WTC11 (cell line): Measurements from ENCODE around the gene GABPB1. TPM values are rescaled to one million over a fixed set of nuclear protein-coding genes. Genes with fewer than 3 reads are reported as not detected.

Source experiments
- ATAC-seq: fragments of 200-7000 bp; cut with Tn5 transposase; 2 replicates; pipeline ENCODE4 v1.10.0; 2021; ENCODE audit warnings: mild to moderate bottlenecking, moderate library complexity
- CTCF ChIA-PET: fragments of 300-600 bp; sonication (Branson Sonifier 250); formaldehyde crosslinking; loops from one replicate; lab custom pipeline; 2021; ENCODE audit warnings: antibody characterized with exemption; lab: Charles Lee
- POLR2A ChIA-PET: fragments of 350-600 bp; sonication (Branson Sonifier 250); formaldehyde crosslinking; loops from one replicate; lab custom pipeline; 2021; ENCODE audit warnings: antibody characterized with exemption; lab: Charles Lee
- DNase-seq: peaks from one replicate; pipeline ENCODE4 v3.0.0; 2021; ENCODE audit warnings: low spot score
- H3K27ac Mint-ChIP-seq: 2 replicates; pipeline ENCODE4 v1.8.0; 2021; ENCODE audit warnings: mixed read lengths
- H3K27me3 Mint-ChIP-seq: 2 replicates; pipeline ENCODE4 v1.8.0; 2021; ENCODE audit warnings: low read depth, mild to moderate bottlenecking, moderate library complexity, mixed read lengths
- H3K36me3 Mint-ChIP-seq: 2 replicates; pipeline ENCODE4 v1.8.0; 2021; ENCODE audit warnings: mixed read lengths
- H3K4me1 Mint-ChIP-seq: 2 replicates; pipeline ENCODE4 v1.8.0; 2022; ENCODE audit warnings: mixed read lengths
- H3K4me3 Mint-ChIP-seq: 2 replicates; pipeline ENCODE4 v1.8.0; 2021; ENCODE audit warnings: mild to moderate bottlenecking, moderate library complexity, mixed read lengths
- H3K9me3 Mint-ChIP-seq: 2 replicates; pipeline ENCODE4 v1.8.0; 2021; ENCODE audit warnings: mixed read lengths
- CBFB ChIP-seq: sonication (generic); formaldehyde crosslinking; IDR thresholded peaks from 2 replicates; pipeline ENCODE4 v1.8.1; 2022; ENCODE audit warnings: mild to moderate bottlenecking, low read depth, missing genetic modification reagents
- ETV6 ChIP-seq: sonication (generic); formaldehyde crosslinking; IDR thresholded peaks from 2 replicates; pipeline ENCODE4 v1.8.1; 2022; ENCODE audit warnings: mild to moderate bottlenecking, missing genetic modification reagents
- NFATC4 ChIP-seq: fragments of 250-450 bp; sonication (Bioruptor Pico); IDR thresholded peaks from 2 replicates; pipeline ENCODE4 v1.9.0; 2021; ENCODE audit warnings: mild to moderate bottlenecking
- NFYB ChIP-seq: sonication (generic); formaldehyde crosslinking; conservative IDR thresholded peaks from 2 replicates; pipeline ENCODE4 v1.8.0; 2022; ENCODE audit warnings: low read depth, missing genetic modification reagents
- TEAD4 ChIP-seq: sonication (generic); formaldehyde crosslinking; IDR thresholded peaks from 2 replicates; pipeline ENCODE4 v1.8.0; 2022; ENCODE audit warnings: mild to moderate bottlenecking, missing genetic modification reagents
- ZBTB21 ChIP-seq: sonication (generic); formaldehyde crosslinking; IDR thresholded peaks from 2 replicates; pipeline ENCODE4 v1.8.1; 2023; ENCODE audit warnings: mild to moderate bottlenecking, missing genetic modification reagents, borderline replicate concordance
- ZNF396 ChIP-seq: fragments of 250-450 bp; sonication (Bioruptor Pico); IDR thresholded peaks from 2 replicates; pipeline ENCODE4 v1.8.0; 2021; ENCODE audit warnings: mild to moderate bottlenecking, moderate library complexity, borderline replicate concordance
- total RNA-seq: library from RNA; stranded (reverse); gene quantifications from 3 replicates; pipeline ENCODE4 v1.2.3, GENCODE V29; 2021
- TF ChIP-seq, protein P1 (sequence below): sonication (generic); formaldehyde crosslinking; IDR thresholded peaks from 2 replicates; pipeline ENCODE4 v1.8.0; 2023; ENCODE audit warnings: missing genetic modification reagents
- TF ChIP-seq, protein P2 (sequence below): fragments of 200-600 bp; IDR thresholded peaks from 2 replicates; pipeline ENCODE4 v1.8.0; 2022; ENCODE audit warnings: antibody characterized with exemption
- TF ChIP-seq, protein P3 (sequence below): sonication (generic); formaldehyde crosslinking; IDR thresholded peaks from 2 replicates; pipeline ENCODE4 v1.8.0; 2022; ENCODE audit warnings: mild to moderate bottlenecking, missing genetic modification reagents
- TF ChIP-seq, protein P4 (sequence below): sonication (generic); formaldehyde crosslinking; IDR thresholded peaks from 2 replicates; pipeline ENCODE4 v1.8.1; 2023; ENCODE audit warnings: mild to moderate bottlenecking, missing genetic modification reagents
- TF ChIP-seq, protein P5 (sequence below): sonication (generic); formaldehyde crosslinking; IDR thresholded peaks from 2 replicates; pipeline ENCODE4 v1.8.0; 2022; ENCODE audit warnings: mild to moderate bottlenecking, missing genetic modification reagents

Gene GABPB1
- total RNA-seq, 1 experiment from 2014 or later, result 28.9 TPM

DNA sequence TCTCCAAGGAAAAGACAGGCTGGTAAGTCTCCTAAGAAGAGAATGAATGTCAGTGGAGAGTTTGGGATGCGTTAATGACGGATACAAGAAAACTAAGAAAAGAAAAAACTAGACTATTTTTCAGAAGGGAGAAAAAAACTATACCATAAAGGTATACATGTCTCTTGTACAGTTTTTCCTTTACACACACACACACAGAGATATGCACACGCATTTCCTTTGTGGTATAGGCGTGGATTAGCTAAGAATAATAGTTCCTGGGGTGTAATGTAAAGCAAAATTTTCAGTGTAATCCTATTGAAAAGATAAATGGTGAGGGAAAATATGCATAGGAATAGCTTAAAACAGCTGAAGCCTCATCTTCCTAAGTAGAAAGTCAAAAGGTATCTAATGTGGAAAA, 36.3 kb downstream of the GABPB1 start:
- H3K9me3 Mint-ChIP-seq, result no peaks in the 10 kb centered on the region
- CTCF ChIA-PET, result interaction anchor here (0.6 kb wide), 1 partner anchor 199 kb away, joined by 4 read pairs; no protein-coding TSS in a partner anchor
- no peak overlapping the region for H3K4me3 Mint-ChIP-seq
- ATAC-seq, result no peak
- H3K36me3 Mint-ChIP-seq, result no peaks in the 10 kb centered on the region
- TF ChIP-seq, protein P1, sequence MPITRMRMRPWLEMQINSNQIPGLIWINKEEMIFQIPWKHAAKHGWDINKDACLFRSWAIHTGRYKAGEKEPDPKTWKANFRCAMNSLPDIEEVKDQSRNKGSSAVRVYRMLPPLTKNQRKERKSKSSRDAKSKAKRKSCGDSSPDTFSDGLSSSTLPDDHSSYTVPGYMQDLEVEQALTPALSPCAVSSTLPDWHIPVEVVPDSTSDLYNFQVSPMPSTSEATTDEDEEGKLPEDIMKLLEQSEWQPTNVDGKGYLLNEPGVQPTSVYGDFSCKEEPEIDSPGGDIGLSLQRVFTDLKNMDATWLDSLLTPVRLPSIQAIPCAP, result no peak
- TF ChIP-seq TEAD4 (CRISPR knock-in tag) (no peak), NFATC4 (no peak), ETV6 (CRISPR knock-in tag) (no peak)
- TF ChIP-seq, all 79 proteins: peak for 0
- peak overlapping the region; percentile 18; the same call in 1 of the 2 replicates for H3K27ac Mint-ChIP-seq
- H3K27me3 Mint-ChIP-seq, result no peaks in the 10 kb centered on the region
- no peaks in the 10 kb centered on the region for H3K4me1 Mint-ChIP-seq
- DNase-seq, result no peak
- POLR2A ChIA-PET, result no interaction called here

DNA sequence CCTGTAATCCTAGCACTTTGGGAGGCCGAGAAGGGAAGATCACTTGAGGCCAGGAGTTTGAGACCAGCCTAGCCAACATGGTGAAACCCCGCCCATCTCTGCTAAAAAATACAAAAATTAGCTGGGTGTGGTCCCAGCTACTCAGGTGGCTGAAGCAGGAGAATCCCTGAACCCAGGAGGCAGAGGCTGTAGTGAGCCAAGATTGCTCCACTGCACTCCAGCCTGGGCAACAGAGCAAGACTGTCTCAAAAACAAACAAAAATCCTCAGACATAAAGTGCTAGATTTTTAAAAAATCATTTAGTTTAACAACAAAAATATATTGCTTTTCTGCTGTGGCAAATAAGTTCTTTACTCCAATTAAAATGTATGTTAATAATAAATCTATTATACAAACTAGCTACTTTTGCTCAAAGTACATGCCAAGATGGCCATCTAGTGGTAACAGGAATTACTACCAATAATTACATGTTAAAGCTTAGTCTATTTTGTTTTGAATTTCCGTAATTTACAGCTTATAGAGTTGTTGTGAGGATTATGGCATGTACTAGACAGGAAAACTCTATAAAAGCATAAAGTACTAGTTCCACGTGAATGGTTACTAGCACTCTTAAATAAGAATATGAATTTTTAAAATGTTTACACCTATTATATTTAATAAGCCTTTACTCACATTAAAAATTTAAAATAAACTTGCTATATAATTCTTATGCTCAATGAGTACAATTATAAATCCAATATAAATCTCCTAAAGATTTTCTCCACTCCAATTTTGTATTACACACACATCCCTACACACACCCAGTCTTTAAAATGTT, 39.0 kb downstream of the GABPB1 start:
- Mint-ChIP-seq H3K4me3 (no peak overlapping the region), H3K9me3 (no peaks in the 10 kb centered on the region), H3K4me1 (no peaks in the 10 kb centered on the region), H3K27me3 (no peaks in the 10 kb centered on the region), H3K36me3 (no peaks in the 10 kb centered on the region), H3K27ac (no peak overlapping the region)
- DNase-seq (no peak), ATAC-seq (no peak; the same call in 1 of the 2 replicates)
- no peak for TF ChIP-seq ZBTB21 (CRISPR knock-in tag)
- TF ChIP-seq, protein P2, sequence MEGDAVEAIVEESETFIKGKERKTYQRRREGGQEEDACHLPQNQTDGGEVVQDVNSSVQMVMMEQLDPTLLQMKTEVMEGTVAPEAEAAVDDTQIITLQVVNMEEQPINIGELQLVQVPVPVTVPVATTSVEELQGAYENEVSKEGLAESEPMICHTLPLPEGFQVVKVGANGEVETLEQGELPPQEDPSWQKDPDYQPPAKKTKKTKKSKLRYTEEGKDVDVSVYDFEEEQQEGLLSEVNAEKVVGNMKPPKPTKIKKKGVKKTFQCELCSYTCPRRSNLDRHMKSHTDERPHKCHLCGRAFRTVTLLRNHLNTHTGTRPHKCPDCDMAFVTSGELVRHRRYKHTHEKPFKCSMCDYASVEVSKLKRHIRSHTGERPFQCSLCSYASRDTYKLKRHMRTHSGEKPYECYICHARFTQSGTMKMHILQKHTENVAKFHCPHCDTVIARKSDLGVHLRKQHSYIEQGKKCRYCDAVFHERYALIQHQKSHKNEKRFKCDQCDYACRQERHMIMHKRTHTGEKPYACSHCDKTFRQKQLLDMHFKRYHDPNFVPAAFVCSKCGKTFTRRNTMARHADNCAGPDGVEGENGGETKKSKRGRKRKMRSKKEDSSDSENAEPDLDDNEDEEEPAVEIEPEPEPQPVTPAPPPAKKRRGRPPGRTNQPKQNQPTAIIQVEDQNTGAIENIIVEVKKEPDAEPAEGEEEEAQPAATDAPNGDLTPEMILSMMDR, result peak; percentile 21; the same call in 1 of the 2 replicates
- TF ChIP-seq NFYB (CRISPR knock-in tag), result no peak
- POLR2A ChIA-PET, result no interaction called here
- CTCF ChIA-PET, result interaction anchor here (0.5 to 2.4 kb wide), 44 partner anchors 9 to 1146 kb away, joined by 3 to 43 read pairs (median 4); partner anchors contain the start of genes GABPB1, GALK2 and SLC27A2

DNA sequence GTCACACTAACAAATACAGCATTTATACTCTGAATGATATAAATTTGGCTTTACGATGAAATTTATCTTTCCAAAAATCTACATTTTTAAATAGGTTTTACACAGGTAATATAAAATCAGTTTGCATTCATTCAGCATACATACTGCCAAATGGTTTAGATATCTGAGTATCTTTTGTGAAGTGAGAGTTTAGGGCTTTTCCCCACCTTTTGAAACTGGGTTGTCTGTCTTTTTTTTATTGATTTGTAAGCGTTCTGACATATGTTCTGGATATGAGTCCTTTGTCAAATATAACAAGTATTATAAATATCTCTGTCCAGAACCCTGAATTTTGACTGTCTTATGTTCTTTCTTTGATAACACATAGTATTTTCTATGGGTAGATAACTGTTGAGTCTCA, 42.4 kb downstream of the GABPB1 start:
- H3K27me3 Mint-ChIP-seq, result no peaks in the 10 kb centered on the region
- no peak for DNase-seq
- TF ChIP-seq CBFB (CRISPR knock-in tag) (no peak), ZNF396 (CRISPR knock-in tag) (no peak)
- TF ChIP-seq, protein P3, sequence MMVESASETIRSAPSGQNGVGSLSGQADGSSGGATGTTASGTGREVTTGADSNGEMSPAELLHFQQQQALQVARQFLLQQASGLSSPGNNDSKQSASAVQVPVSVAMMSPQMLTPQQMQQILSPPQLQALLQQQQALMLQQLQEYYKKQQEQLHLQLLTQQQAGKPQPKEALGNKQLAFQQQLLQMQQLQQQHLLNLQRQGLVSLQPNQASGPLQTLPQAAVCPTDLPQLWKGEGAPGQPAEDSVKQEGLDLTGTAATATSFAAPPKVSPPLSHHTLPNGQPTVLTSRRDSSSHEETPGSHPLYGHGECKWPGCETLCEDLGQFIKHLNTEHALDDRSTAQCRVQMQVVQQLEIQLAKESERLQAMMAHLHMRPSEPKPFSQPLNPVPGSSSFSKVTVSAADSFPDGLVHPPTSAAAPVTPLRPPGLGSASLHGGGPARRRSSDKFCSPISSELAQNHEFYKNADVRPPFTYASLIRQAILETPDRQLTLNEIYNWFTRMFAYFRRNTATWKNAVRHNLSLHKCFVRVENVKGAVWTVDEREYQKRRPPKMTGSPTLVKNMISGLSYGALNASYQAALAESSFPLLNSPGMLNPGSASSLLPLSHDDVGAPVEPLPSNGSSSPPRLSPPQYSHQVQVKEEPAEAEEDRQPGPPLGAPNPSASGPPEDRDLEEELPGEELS (CRISPR knock-in tag), result no peak
- TF ChIP-seq, protein P4, sequence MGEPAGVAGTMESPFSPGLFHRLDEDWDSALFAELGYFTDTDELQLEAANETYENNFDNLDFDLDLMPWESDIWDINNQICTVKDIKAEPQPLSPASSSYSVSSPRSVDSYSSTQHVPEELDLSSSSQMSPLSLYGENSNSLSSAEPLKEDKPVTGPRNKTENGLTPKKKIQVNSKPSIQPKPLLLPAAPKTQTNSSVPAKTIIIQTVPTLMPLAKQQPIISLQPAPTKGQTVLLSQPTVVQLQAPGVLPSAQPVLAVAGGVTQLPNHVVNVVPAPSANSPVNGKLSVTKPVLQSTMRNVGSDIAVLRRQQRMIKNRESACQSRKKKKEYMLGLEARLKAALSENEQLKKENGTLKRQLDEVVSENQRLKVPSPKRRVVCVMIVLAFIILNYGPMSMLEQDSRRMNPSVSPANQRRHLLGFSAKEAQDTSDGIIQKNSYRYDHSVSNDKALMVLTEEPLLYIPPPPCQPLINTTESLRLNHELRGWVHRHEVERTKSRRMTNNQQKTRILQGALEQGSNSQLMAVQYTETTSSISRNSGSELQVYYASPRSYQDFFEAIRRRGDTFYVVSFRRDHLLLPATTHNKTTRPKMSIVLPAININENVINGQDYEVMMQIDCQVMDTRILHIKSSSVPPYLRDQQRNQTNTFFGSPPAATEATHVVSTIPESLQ (CRISPR knock-in tag), result no peak
- TF ChIP-seq, protein P5, sequence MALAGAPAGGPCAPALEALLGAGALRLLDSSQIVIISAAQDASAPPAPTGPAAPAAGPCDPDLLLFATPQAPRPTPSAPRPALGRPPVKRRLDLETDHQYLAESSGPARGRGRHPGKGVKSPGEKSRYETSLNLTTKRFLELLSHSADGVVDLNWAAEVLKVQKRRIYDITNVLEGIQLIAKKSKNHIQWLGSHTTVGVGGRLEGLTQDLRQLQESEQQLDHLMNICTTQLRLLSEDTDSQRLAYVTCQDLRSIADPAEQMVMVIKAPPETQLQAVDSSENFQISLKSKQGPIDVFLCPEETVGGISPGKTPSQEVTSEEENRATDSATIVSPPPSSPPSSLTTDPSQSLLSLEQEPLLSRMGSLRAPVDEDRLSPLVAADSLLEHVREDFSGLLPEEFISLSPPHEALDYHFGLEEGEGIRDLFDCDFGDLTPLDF, result no peak
- peaks cover 13% of the 10 kb centered on the region for H3K9me3 Mint-ChIP-seq
- CTCF ChIA-PET, result no interaction called here
- no peak overlapping the region for H3K4me3 Mint-ChIP-seq
- H3K4me1 Mint-ChIP-seq, result no peaks in the 10 kb centered on the region
- peaks cover 20% of the 10 kb centered on the region for H3K36me3 Mint-ChIP-seq
- POLR2A ChIA-PET, result no interaction called here
- no peak for ATAC-seq
- H3K27ac Mint-ChIP-seq, result no peak overlapping the region
